DND-41 (cell line): ENCODE data around the gene SYT6.

Experiments
- CTCF ChIP-seq: IDR thresholded peaks from 2 replicates; pipeline ENCODE4 v1.5.1; 2012; ENCODE audit warnings: borderline replicate concordance, low read length, moderate library complexity, mild to moderate bottlenecking; ENCODE audit not compliant: poor library complexity, severe bottlenecking; ENCODE audit errors: extremely low read depth
- EZH2 ChIP-seq: IDR thresholded peaks from 3 replicates; pipeline ENCODE4 v1.6.1; 2012; ENCODE audit warnings: borderline replicate concordance, low read depth, mild to moderate bottlenecking, moderate library complexity, low read length, inconsistent platforms; ENCODE audit not compliant: severe bottlenecking

- TF ChIP-seq EZH2 (no peak), CTCF (no peak)
These were observed 51.5 kb downstream of the SYT6 start for GRCh38 chr1:114102136-114102535.
